ENCODE measurements around the gene GADD45A. TPM values are rescaled to one million over a fixed set of nuclear protein-coding genes. Genes with fewer than 3 reads are reported as not detected.
"Not testable (repeated sequence)": the region's sequence is repeated elsewhere in the genome, so short reads cannot be mapped to it uniquely, and the experiment has no call there.

GADD45A gene, protein sequence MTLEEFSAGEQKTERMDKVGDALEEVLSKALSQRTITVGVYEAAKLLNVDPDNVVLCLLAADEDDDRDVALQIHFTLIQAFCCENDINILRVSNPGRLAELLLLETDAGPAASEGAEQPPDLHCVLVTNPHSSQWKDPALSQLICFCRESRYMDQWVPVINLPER
- total RNA-seq = 53.8 TPM
- long read RNA-seq, transcript GADD45A-202 (4 exons, 1,496 nt) = major isoform, 29 of 31 reads
- long read RNA-seq, partial matches to known transcripts = 1 of 31 reads
- long read RNA-seq, other reads (novel, unspliced or antisense) = 1 of 31 reads

DNA sequence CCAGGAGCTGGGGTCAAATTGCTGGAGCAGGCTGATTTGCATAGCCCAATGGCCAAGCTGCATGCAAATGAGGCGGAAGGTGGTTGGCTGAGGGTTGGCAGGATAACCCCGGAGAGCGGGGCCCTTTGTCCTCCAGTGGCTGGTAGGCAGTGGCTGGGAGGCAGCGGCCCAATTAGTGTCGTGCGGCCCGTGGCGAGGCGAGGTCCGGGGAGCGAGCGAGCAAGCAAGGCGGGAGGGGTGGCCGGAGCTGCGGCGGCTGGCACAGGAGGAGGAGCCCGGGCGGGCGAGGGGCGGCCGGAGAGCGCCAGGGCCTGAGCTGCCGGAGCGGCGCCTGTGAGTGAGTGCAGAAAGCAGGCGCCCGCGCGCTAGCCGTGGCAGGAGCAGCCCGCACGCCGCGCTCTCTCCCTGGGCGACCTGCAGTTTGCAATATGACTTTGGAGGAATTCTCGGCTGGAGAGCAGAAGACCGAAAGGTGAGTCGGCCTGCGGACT is at the start of gene GADD45A:
Gene GADD45A (plus strand): TSS at position 135 of the 491 bp plus-strand sequence. CDS start 294 bp downstream, at position 429.
- intact Hi-C loops (cut with DNase I) = loop anchor here (1.0 to 10.0 kb wide), 5 partner anchors 37 to 150 kb away; partner anchors contain the start of gene GNG12
- DNase-seq (ENCODE audit: missing footprints) = peak; percentile 99
- peak; percentile 95 for ATAC-seq

DNA sequence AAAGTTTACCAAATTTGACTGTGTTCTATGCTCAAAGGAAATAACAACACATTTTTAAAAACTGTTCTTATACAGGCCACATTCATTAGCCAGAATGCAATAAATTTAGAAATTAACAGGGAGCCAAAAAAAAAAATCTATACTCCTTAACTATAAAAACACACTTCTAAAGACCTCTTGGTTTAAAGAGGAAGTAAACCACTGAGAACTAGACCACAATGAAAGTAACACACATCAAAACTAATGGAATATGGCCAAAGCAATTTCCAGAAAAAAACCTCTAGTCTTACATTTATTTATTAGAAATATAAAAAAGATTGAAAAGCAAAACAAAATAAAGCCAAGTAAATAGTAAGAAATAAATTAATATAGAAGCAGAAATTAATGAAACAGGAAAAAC is 48.9 kb upstream of the GADD45A start:
- ATAC-seq (no peak), DNase-seq (ENCODE audit: missing footprints) (no peak)
- intact Hi-C loops (cut with DNase I) = no loop called here

DNA sequence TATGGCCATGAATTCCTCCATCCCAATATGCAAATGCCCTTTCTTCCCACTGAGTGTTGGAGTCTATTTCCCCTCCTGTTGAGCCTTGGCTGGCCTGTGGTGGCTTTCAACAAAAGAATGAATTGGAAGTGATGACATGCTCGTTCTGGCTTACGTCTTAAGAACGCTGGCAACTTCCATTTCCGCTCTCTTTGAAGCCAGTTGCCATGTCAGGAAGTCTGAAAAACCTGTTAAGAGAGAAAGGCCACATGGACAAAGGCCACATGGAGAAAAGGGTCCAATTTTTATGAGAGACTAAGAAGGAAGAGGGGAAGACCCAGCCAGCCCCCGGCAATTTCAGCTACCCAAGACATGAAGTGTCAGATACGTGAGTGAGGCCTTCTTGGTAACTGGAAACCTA is 45.6 kb upstream of the GADD45A start:
- DNase-seq (ENCODE audit: missing footprints) (no peak), ATAC-seq (no peak)
- intact Hi-C loops (cut with DNase I) = no loop called here

DNA sequence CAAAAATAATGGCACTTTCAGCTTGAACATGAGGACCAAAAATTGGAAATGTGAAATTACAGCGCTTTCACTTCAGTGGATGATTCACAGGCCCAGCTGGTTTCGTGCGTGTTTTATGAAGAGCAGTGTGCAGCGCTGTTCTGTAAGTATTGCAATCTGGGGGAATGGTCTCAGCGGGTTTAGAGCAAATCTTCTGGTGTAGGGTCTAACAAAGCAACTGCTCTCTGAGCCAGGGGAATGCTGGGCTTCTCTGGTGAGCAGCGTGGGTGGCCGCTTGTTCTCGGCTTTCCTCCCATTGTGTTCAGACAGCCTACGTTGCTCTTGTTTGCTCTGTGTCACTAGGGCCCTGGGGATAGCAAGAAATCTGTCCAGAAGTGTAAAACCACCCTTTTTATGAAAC is 42.4 kb upstream of the GADD45A start:
- DNase-seq (ENCODE audit: missing footprints) (no peak), ATAC-seq (peak; percentile 27)
- intact Hi-C loops (cut with DNase I) = no loop called here

DNA sequence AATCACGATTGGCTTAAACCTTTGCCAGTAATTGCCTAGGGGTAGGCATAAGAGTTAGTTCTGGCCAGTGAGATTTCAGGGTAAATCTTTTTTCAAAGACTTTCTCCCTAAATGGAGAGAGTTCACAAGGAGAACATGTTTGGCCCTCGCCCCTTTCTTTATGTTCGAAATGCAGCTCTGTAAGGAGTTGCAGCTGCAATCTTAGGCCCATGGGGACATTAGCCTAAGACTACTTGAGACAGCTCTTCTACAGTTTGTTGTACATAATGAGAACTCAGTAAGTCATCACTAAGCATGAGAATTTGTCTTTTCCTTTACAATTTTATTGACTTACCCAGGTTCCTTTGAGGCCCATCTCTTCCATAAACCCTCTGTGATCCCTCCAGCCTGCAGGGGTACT is 40.4 kb upstream of the GADD45A start:
- DNase-seq (ENCODE audit: missing footprints) (no peak), ATAC-seq (no peak)
- intact Hi-C loops (cut with DNase I) = no loop called here

DNA sequence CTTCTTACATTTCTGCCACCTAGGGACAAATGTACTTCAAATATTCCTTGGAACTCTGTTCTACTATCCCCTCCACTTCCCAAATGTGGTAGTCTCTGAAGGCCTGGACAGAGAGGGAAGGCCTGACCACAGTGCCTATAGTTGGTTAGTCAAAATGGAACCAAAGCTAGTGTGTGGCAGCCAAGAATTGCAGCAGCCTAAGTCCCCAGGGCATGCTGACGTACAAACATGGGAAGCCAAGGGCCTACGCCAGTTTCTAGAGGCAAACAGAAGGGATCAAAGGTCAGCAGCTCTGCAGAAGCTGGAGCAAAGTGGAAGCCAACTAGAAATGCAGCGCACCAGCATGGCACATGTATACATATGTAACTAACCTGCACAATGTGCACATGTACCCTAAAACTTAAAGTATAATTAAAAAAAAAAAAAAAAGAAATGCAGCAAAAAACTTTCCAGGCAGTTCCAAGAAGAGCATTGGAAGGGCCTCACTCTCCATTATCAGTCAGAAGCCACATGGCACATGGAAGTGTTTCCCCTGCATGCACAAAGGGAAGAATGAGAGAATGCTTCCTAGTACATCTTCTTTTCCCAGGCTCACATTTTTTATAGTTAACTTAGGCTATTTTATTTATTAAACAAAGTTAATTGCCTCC is 39.4 kb upstream of the GADD45A start:
- no peak for DNase-seq (ENCODE audit: missing footprints)
- intact Hi-C loops (cut with DNase I) = loop anchor here (5.0 kb wide), 2 partner anchors 42 to 83 kb away; partner anchors contain the start of gene GADD45A
- peak; percentile 86 for ATAC-seq

DNA sequence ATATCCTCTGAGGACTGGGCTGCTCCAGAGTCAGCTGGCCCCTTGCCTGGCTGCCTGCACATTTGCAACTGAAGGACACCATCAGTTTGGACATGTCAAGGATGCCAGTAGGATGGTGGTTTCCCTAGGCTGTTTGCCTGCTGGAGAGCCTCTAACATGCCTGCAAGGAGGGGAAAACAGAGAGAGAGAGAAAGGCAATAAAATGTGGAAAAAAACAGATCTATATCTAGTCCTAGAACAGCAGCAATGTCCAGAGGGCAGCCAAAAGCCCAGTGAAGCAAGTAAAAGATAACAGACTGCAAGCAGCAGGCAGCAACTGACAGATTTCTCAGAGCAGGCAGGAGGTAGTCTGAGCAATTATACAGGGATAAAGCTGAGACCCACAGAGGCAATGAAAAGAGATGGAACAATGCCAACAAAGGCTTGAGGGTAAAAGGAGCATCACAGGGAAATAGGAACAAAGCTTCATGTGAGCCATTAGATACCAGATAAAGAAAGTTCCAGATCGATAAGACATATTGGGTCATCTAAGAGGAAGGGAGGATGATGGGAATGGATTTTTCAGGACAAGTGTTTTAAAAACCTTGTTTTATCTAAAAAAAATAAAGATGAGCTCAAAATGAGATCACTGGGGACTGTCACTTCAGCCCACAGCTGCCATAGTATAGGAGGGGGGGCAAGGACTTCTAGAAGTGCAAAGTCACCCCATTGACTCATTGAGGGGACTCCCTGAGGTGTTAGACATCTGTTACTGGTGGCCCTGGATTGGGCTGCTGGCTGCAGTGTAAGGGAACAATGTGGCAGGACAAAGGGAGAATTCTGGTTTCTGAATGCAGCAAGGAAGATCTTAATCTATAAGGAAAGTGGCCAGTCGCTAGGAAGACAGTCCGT is 38.6 kb upstream of the GADD45A start:
- DNase-seq (ENCODE audit: missing footprints) (peak; percentile 73), ATAC-seq (peak; percentile 52)
- intact Hi-C loops (cut with DNase I) = loop anchor here (5.0 kb wide), 2 partner anchors 41 to 84 kb away; partner anchors contain the start of gene GADD45A

DNA sequence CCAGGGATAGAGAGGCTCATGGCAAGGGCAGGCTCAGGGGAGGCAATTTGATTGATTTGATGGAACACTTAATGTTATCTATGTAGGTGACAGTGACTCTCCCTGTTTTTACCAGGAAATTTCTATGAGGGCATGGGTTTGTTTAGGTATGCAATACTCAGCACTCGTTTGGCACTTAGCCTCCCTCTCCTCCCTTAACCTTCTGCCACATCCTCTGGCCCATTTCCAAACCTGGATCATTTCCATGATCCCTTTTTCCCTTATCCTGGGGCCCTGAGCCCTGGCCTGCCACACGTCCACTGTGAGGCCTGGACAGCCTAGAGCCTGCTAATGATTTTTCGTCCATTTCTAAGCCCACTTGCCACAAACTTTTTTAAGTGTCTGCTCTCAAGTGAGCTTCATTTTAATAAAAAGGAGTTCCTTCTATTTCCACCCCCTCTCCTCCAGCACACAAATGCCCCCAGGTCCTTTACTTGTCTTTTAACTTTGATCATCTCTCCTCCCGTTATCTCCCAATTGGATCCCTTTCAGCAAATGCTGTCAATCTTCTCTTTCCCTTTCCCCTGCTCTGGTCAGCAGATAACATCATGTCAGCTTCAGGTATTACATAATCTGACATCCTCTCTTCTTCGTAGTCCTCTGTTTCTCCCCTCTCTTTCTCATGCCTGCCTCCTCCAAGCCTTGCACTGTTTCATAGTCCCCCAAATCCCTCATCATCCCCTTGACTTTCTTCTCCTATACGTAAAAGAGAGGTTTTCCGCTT is 37.8 kb upstream of the GADD45A start:
- peak; percentile 64 for ATAC-seq
- intact Hi-C loops (cut with DNase I) = loop anchor here (5.0 kb wide), 2 partner anchors 40 to 85 kb away; partner anchors contain the start of gene GADD45A
- DNase-seq (ENCODE audit: missing footprints) = no peak

DNA sequence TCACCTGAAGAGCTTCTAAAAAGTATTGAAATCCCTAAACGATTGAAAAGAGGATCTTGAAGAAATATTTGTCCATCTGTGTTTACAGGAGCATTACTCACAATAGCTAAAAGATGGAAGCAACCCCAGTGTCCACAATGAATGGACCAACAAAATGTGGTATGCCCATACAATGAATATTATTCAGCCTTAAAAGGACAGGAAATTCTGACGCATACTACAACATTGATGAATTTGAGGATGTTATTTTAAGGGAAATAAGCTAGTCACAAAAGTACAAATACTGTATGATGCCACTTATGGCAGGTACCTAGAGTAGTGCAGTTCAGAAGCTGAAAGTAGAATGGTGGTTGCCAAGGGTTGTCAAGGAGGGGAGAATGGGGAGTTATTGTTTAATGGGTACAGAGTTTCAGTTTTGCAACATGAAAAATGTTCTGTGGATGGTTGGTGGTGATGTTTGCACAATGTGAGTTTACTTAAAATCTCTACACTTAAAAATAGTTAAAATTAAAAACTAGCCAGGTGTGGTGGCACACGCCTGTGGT is 37.1 kb upstream of the GADD45A start:
- ATAC-seq (no peak), DNase-seq (ENCODE audit: missing footprints) (no peak)
- intact Hi-C loops (cut with DNase I) = loop anchor here (5.0 kb wide), 2 partner anchors 39 to 86 kb away; partner anchors contain the start of gene GADD45A

DNA sequence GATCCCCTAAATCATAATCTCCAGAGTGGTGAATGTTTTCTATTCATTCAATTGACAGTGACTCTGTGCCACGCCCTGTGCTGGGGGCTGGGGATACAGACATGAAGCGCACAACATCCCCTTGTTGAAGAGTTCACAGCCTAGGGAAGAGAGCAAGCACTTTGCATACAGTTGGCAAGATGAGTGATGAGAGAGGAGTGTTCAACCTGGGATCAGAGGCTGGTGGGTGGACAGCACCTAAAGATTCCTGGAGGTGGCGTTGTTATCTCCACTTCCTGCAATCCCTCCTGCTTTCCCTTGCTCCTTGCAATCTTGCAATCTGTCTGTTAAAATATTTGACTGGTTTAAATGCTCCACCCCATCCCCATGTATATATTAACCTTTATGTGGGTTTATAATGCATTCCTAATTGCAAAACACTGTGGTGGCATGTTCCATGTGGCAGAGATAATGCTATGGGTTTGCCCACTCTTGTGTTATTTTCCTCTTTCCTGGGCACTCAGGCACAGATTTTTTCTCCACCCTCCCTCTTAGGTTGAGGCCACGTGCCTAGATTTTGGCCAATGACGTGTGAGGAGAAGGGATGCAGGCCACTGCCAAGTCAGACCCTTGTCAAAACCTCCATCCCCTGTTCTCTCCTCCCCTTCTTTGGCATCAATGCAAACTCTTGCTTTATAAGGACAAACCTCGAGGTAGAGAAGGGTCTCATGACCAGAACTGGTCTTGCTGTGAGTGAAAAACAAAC is 36.2 kb upstream of the GADD45A start:
- ATAC-seq (no peak), DNase-seq (ENCODE audit: missing footprints) (no peak)
- intact Hi-C loops (cut with DNase I) = loop anchor here (5.0 kb wide), 2 partner anchors 39 to 86 kb away; partner anchors contain the start of gene GADD45A

DNA sequence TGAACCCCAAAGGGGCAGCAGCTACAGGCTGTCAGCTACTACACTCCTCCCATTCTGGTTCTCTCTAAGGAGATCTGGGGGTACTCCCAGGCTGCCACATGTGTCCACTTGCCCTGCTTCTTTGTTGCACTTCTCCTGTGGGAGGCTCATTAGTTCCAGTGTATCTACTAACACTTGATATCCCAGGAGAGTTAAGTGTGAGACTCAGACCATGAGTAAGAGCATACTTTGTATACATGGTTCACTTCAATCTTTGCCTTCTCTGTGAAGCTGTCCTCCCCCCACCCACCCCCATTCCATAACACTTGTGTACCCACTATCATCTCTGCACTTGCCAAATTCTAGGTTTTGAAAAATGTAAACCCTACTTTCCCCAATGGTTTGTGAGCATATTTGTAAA is 34.9 kb upstream of the GADD45A start:
- intact Hi-C loops (cut with DNase I) = no loop called here
- no peak for ATAC-seq
- DNase-seq (ENCODE audit: missing footprints) = no peak

DNA sequence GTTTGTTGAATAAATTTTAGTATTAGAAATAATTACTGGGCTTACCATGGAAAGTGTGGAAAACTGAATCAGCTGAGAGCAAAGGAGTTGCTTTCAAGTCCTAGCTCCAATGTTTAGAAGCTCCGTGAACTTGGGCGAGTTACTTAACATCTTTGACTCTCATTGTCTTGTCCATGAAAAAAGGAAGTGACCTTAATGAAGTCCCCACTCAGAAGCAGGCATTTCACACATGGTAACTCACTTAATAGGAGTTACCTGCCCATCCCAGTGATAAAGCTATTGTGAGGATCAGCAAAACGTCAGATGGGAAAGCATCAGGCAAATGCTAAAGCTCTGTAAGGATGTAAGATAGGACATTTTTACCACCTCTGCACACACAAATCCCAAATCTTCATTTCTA is 34.0 kb upstream of the GADD45A start:
- no peak for DNase-seq (ENCODE audit: missing footprints)
- intact Hi-C loops (cut with DNase I) = no loop called here
- no peak for ATAC-seq

DNA sequence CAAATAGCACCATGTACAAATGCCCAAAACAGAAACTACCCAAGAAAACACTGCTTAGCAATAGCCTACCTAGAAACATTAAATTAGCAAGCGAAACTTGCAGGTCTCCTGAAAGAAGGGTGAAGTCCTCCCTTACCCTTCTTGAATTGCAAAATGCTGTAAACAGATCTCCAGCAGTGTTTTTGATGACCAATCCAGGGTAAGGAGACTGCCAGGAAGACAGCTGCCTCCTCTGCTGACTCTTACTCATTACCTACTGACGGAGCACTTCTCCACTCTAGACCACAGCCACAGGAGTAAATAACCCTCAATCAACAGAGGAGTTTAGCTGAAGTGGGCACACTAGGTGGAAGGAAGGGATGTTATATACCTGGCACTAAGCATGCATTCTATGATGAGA is 32.2 kb upstream of the GADD45A start:
- ATAC-seq = no peak
- no peak for DNase-seq (ENCODE audit: missing footprints)
- intact Hi-C loops (cut with DNase I) = no loop called here

DNA sequence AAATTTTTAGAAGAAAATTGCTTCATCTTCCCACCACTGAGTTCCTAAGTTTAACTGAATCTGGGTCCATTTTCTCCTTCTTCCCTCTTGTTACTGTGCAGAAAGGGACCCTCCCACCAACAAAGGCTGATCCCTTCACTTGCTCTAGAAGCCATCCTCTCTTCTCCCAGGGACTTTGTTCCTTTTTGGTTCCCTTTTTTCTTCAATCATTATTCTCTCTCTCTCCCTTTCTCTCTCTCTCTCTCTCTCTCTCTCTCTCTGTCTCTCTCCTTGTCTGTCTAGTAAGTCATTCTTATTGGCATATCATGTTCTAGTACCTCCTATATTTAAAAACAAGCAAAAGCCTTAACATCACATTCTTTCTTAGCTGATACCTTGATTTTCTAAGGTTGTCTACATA is 31.7 kb upstream of the GADD45A start:
- DNase-seq (ENCODE audit: missing footprints) (no peak), ATAC-seq (no peak)
- intact Hi-C loops (cut with DNase I) = no loop called here

DNA sequence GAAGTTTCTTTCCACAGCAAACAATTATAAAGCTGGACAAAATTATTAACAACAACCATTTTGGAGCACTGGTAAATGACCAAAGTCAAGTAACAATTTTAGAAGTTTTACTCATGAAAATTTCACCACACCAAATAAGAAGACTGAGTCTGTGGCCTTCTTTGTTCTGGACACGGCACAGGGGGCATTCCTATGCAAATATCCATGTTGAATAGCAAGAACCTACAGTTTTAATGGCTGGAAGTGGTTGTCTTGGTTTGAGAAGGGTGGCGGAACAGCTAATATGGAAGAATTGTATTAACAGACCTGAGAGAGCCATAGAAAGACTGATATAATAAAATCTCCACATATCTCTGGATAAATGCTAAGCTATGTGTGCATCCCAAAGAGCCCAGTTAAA is 29.4 kb upstream of the GADD45A start:
- intact Hi-C loops (cut with DNase I) = no loop called here
- ATAC-seq (no peak), DNase-seq (ENCODE audit: missing footprints) (no peak)

DNA sequence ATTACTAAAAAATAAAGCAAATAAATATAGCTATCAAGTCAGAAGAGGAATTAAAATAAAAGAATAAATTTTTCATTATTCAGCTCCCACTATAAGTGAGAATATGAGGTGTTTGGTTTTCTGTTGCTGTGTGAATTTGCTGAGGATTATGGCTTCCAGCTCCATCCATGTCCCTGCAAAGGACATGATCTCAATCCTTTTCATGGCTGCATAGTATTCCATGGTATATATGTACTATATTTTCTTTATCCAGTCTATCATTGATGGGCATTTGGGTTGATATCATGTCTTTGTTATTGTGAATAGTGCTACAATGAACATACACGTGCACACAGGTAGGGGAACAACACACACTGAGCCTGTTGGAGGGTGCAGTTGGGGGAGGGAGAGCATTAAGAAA is 27.8 kb upstream of the GADD45A start:
- intact Hi-C loops (cut with DNase I); ATAC-seq; DNase-seq (ENCODE audit: missing footprints): not testable (repeated sequence)

DNA sequence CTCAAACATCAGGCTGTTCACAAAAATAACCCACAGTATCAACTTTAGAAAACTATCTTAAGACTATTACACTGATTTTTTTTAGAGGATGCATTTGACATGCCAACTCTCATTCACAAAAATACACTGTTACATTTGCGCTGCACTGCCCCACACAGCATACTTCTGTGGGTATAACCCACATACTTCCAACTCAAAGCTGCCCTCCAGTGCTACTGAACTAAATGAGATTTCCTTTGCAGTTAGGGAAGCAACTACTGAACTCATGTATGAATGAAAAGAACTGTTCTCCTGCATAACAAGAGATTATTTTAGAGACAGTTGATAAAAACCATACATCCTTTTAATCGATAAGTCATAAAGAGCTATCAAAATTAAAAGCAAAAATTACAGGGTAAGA is 25.8 kb upstream of the GADD45A start:
- no peak for DNase-seq (ENCODE audit: missing footprints)
- intact Hi-C loops (cut with DNase I) = no loop called here
- no peak for ATAC-seq
